Gastroesophageal sphincter (tissue), 3 donors: ENCODE data around the gene CD48.

Experiments
- CTCF ChIP-seq, 4 experiments: fragments of 200-600 bp in 2 of 4; fragments of 450-650 bp in 2 of 4; sonication (generic) in 1 of 4; IDR thresholded peaks; one replicate each; pipeline ENCODE4 v1.5.1; 2017 to 2019; ENCODE audit warnings: antibody characterized with exemption in 4 of 4, mild to moderate bottlenecking in 2 of 4, moderate library complexity in 2 of 4
- POLR2A ChIP-seq, 2 donors: fragments of 450-650 bp; IDR thresholded peaks; one replicate each; pipeline ENCODE4 v1.6.1; 2017; ENCODE audit warnings: antibody characterized with exemption in 2 of 2, mild to moderate bottlenecking in 2 of 2, moderate library complexity in 1 of 2

- TF ChIP-seq CTCF (IDR thresholded peaks at IDR 0.05) (no peak), POLR2A (IDR thresholded peaks at IDR 0.05) (no peak)
Observed at GRCh38 chr1:160679893-160680292, 31.7 kb downstream of the CD48 start.
